A549 (cell line): ENCODE data around the gene ACTG2. TPM values are rescaled to one million over a fixed set of nuclear protein-coding genes. Genes with fewer than 3 reads are reported as not detected.

Experiments
- ATAC-seq, 2 experiments: fragments of 200-7000 bp in 1 of 2; fragments of >200 bp in 1 of 2; cut with Nextera tagmentation in 1 of 2; cut with Tn5 transposase in 1 of 2; 3 replicates each; pipeline versions ENCODE4 v1.8.0 to v1.9.1; 2018 to 2020; ENCODE audit warnings: mild to moderate bottlenecking in 1 of 2, moderate library complexity in 1 of 2
- CTCF ChIA-PET: fragments of 300-600 bp; sonication (Branson Sonifier 250); formaldehyde crosslinking; extraction: SDS; loops from one replicate; lab custom pipeline; 2021; ENCODE audit warnings: antibody characterized with exemption, inconsistent platforms; lab: Yijun Ruan, JAX
- POLR2A ChIA-PET: fragments of 350-600 bp; formaldehyde crosslinking; extraction: SDS; loops from one replicate; lab custom pipeline; 2021; ENCODE audit warnings: antibody characterized with exemption, inconsistent platforms; lab: Yijun Ruan, JAX
- DNase-seq, 2 experiments: peaks; one replicate each; pipeline versions ENCODE4 v3.0.0 to v3.0.0-alpha.2; 2011 to 2016; ENCODE audit warnings: low read depth in 1 of 2, low spot score in 1 of 2
- FAIRE-seq: peaks from 2 replicates; lab custom pipeline; 2011; peaks lifted over from hg19 to GRCh38; lab: Jason Lieb, UNC
- H3K27ac ChIP-seq, 2 experiments: fragments of >200 bp; sonication (Bioruptor Twin); formaldehyde crosslinking; 3 replicates each; pipeline ENCODE4 v1.5.1; 2016 to 2017
- H3K4me1 ChIP-seq: fragments of >200 bp; sonication (Bioruptor Twin); formaldehyde crosslinking; 3 replicates; pipeline ENCODE4 v1.6.1; 2016
- H3K4me2 ChIP-seq: fragments of >200 bp; sonication (Bioruptor Twin); formaldehyde crosslinking; 3 replicates; pipeline ENCODE4 v1.6.1; 2016
- H3K4me3 ChIP-seq: fragments of >200 bp; sonication (Bioruptor Twin); formaldehyde crosslinking; 3 replicates; pipeline ENCODE4 v1.5.1; 2016
- H3K9me3 ChIP-seq: fragments of >200 bp; sonication (Bioruptor Twin); formaldehyde crosslinking; 3 replicates; pipeline ENCODE4 v1.6.1; 2016
- ATOH8 ChIP-seq: fragments of 250-450 bp; sonication (Bioruptor Pico); IDR thresholded peaks from 2 replicates; pipeline ENCODE4 v1.5.0; 2020; ENCODE audit warnings: low read depth, mild to moderate bottlenecking, moderate library complexity
- BHLHE40 ChIP-seq: IDR thresholded peaks from 2 replicates; pipeline ENCODE4 v1.6.1; 2012; ENCODE audit warnings: low read depth, low read length, inconsistent platforms
- CBX8 ChIP-seq: fragments of 200-600 bp; sonication (generic); IDR thresholded peaks from 2 replicates; pipeline ENCODE4 v1.6.1; 2016
- CEBPB ChIP-seq, 2 experiments: fragments of >200 bp in 1 of 2; sonication (Bioruptor Twin) in 1 of 2; formaldehyde crosslinking in 1 of 2; IDR thresholded peaks; 2 replicates each; pipeline ENCODE4 v1.6.1; 2012 to 2016
- CHD2 ChIP-seq: fragments of 150-350 bp; IDR thresholded peaks from 2 replicates; pipeline ENCODE4 v1.6.1; 2014; ENCODE audit warnings: low read length; ENCODE audit not compliant: partially characterized antibody
- CTCF ChIP-seq: fragments of >200 bp; sonication (Bioruptor Twin); formaldehyde crosslinking; IDR thresholded peaks from 3 replicates; pipeline ENCODE4 v1.5.1; 2016
- E2F6 ChIP-seq: IDR thresholded peaks from 2 replicates; pipeline ENCODE4 v1.6.1; 2012; ENCODE audit warnings: low read depth, borderline replicate concordance
- ELK1 ChIP-seq: fragments of 150-350 bp; IDR thresholded peaks from 2 replicates; pipeline ENCODE4 v1.6.1; 2014; ENCODE audit warnings: low read depth, mild to moderate bottlenecking, low read length
- ESRRA ChIP-seq: fragments of 150-350 bp; IDR thresholded peaks from 2 replicates; pipeline ENCODE4 v1.6.1; 2014; ENCODE audit warnings: mild to moderate bottlenecking, low read length, borderline replicate concordance
- FOSL2 ChIP-seq, 2 experiments: fragments of 450-650 bp in 1 of 2; fragments of >200 bp in 1 of 2; sonication (Bioruptor Twin) in 1 of 2; formaldehyde crosslinking; IDR thresholded peaks; 2 replicates each; pipeline versions ENCODE4 v1.5.0 to v1.6.1; 2016 to 2020; ENCODE audit warnings: mild to moderate bottlenecking in 1 of 2, moderate library complexity in 1 of 2
- HEYL ChIP-seq: fragments of 250-450 bp; sonication (Bioruptor Pico); IDR thresholded peaks from 2 replicates; pipeline ENCODE4 v1.8.0; 2021; ENCODE audit warnings: mild to moderate bottlenecking, moderate library complexity
- HOXB13 ChIP-seq: fragments of 250-450 bp; sonication (Bioruptor Pico); IDR thresholded peaks from 2 replicates; pipeline ENCODE4 v1.5.0; 2020; ENCODE audit warnings: low read depth, mild to moderate bottlenecking, moderate library complexity
- JUNB ChIP-seq: fragments of >200 bp; sonication (Bioruptor Twin); formaldehyde crosslinking; IDR thresholded peaks from 2 replicates; pipeline ENCODE4 v1.6.1; 2016
- KDM1A ChIP-seq: fragments of 200-600 bp; sonication (generic); IDR thresholded peaks from 2 replicates; pipeline ENCODE4 v1.6.1; 2016; ENCODE audit warnings: low read depth, mild to moderate bottlenecking
- MYC ChIP-seq: IDR thresholded peaks from 2 replicates; pipeline ENCODE4 v1.6.1; 2012; ENCODE audit warnings: mild to moderate bottlenecking, inconsistent platforms, low read length, improper control_type of control experiment, borderline replicate concordance
- RNF2 ChIP-seq: fragments of 200-600 bp; sonication (generic); IDR thresholded peaks from 2 replicates; pipeline ENCODE4 v1.6.1; 2016; ENCODE audit warnings: low read depth, mild to moderate bottlenecking, antibody characterized with exemption, moderate library complexity, borderline replicate concordance
- TFCP2L1 ChIP-seq: fragments of 250-450 bp; sonication (Bioruptor Pico); IDR thresholded peaks from 2 replicates; pipeline ENCODE4 v1.5.0; 2021; ENCODE audit warnings: mild to moderate bottlenecking
- TP53 ChIP-seq: fragments of 250-450 bp; sonication (Bioruptor Pico); IDR thresholded peaks from 2 replicates; pipeline ENCODE4 v1.5.0; 2021; ENCODE audit warnings: mild to moderate bottlenecking, moderate library complexity
- ZFP36 ChIP-seq: fragments of 450-650 bp; IDR thresholded peaks from 2 replicates; pipeline ENCODE4 v1.6.1; 2014; ENCODE audit warnings: borderline replicate concordance; ENCODE audit not compliant: partially characterized antibody
- ZSCAN20 ChIP-seq: fragments of 250-450 bp; sonication (Bioruptor Pico); IDR thresholded peaks from 2 replicates; pipeline ENCODE4 v1.8.0; 2022; ENCODE audit warnings: mild to moderate bottlenecking, moderate library complexity
- WGBS: methylation state at CpG from one replicate; pipeline ENCODE4 v1.1.6; 2017; ENCODE audit errors: missing lambda C conversion rate; 5-methylcytosine and 5-hydroxymethylcytosine counted together
- polyA plus RNA-seq, 4 experiments: library from polyadenylated mRNA; depleted of rRNA in 3 of 4; stranded (reverse); fragments of >200 nt; fragmentation: RNase III in 1 of 4; extraction: RNeasy Plus Mini Kit Qiagen cat#74134 plus additional on column Dnase treatment in 1 of 4; gene quantifications; 2 replicates in 3 of 4; 3 replicates in 1 of 4; pipeline ENCODE4 v1.2.3, GENCODE V29; 2011 to 2017

The ACTG2 gene
- polyA plus RNA-seq, 2 of the 4 experiments (the other 2 are of a cell fraction), result 0.04 to 0.26 TPM

GRCh38 chr2:73918856-73919255, 26.0 kb downstream of the ACTG2 start:
- ChIA-PET CTCF (interaction anchor here (1.0 to 1.8 kb wide), 2 partner anchors 9 to 35 kb away, joined by 4 read pairs; no protein-coding TSS in a partner anchor), POLR2A (no interaction called here)
- Histone ChIP-seq H3K4me1 (no peaks in the 10 kb centered on the region), H3K9me3 (no peaks in the 10 kb centered on the region), H3K4me3 (no peak overlapping the region), H3K27ac (no peak overlapping the region), H3K4me2 (no peak overlapping the region)
- TF ChIP-seq ZFP36 (no peak), CTCF (no peak), CEBPB (IDR thresholded peaks at IDR 0.05) (no peak), JUNB (no peak), HEYL (CRISPR knock-in tag) (no peak), CBX8 (no peak), MYC (no peak), HOXB13 (no peak)
- ATAC-seq, result no peak
- 36% methylated on average over 3 of the region's 3 CpGs for WGBS
- DNase-seq, result no peak
- no peak for FAIRE-seq

- Histone ChIP-seq H3K9me3 (no peaks in the 10 kb centered on the region), H3K27ac (no peak overlapping the region), H3K4me3 (no peak overlapping the region), H3K4me2 (no peak overlapping the region), H3K4me1 (no peaks in the 10 kb centered on the region)
- ChIA-PET CTCF (interaction anchor here (1.3 kb wide), 2 partner anchors 11 to 18 kb away, joined by 3 read pairs; no protein-coding TSS in a partner anchor), POLR2A (no interaction called here)
- FAIRE-seq (no peak), DNase-seq (no peak), ATAC-seq (no peak)
- 62% methylated on average over 7 of the region's 7 CpGs for WGBS
- TF ChIP-seq CHD2 (no peak), BHLHE40 (no peak), E2F6 (no peak), TFCP2L1 (CRISPR knock-in tag) (no peak), ATOH8 (CRISPR knock-in tag) (no peak), ELK1 (no peak), RNF2 (no peak), TP53 (CRISPR knock-in tag) (no peak), FOSL2 (IDR thresholded peaks at IDR 0.05) (no peak), FOSL2 (CRISPR knock-in tag; IDR thresholded peaks at IDR 0.05) (no peak), ESRRA (no peak), ZSCAN20 (CRISPR knock-in tag) (no peak), KDM1A (no peak)
Observed at GRCh38 chr2:73919596-73920228, 26.9 kb downstream of the ACTG2 start.
